Heart right ventricle (tissue), 16 donors: Measurements from ENCODE around the gene TRIM17. TPM values are rescaled to one million over a fixed set of nuclear protein-coding genes. Genes with fewer than 3 reads are reported as not detected.
A peak's percentile ranks its signal among the peaks of the same experiment; 100 is the strongest.

Experiments
- ATAC-seq, 8 donors: fragments of 200-7000 bp; cut with Tn5 transposase; one replicate each; pipeline ENCODE4 v1.9.1; 2020; ENCODE audit warnings: mild to moderate bottlenecking in 8 of 8, moderate library complexity in 8 of 8, moderate number of reproducible peaks in 1 of 8
- DNase-seq, 2 donors: peaks; one replicate each; pipeline ENCODE4 v3.0.0-alpha.2; 2020
- H3K27ac ChIP-seq, 10 donors: fragments of 200-600 bp; sonication (generic) in 2 of 10; one replicate each; pipeline versions ENCODE4 v1.5.0 to v1.8.0; 2020 to 2022; ENCODE audit warnings: mild to moderate bottlenecking in 3 of 10
- H3K27me3 ChIP-seq, 7 donors: fragments of 200-600 bp; one replicate each; pipeline ENCODE4 v1.8.0; 2021 to 2022; ENCODE audit warnings: mild to moderate bottlenecking in 2 of 7
- H3K36me3 ChIP-seq, 9 donors: fragments of 200-600 bp; sonication (generic) in 1 of 9; one replicate each; pipeline versions ENCODE4 v1.5.0 to v1.8.0; 2020 to 2022; ENCODE audit warnings: mild to moderate bottlenecking in 2 of 9
- H3K4me1 ChIP-seq, 9 donors: fragments of 200-600 bp; sonication (generic) in 1 of 9; one replicate each; pipeline versions ENCODE4 v1.5.0 to v1.8.0; 2020 to 2022; ENCODE audit warnings: mild to moderate bottlenecking in 4 of 9
- H3K4me3 ChIP-seq, 10 donors: fragments of 200-600 bp; sonication (generic) in 2 of 10; one replicate each; pipeline versions ENCODE4 v1.5.0 to v1.8.0; 2020 to 2022; ENCODE audit warnings: mild to moderate bottlenecking in 7 of 10, moderate library complexity in 2 of 10
- H3K9me3 ChIP-seq, 11 donors: fragments of 200-600 bp in 10 of 11; sonication (generic) in 2 of 11; one replicate each; pipeline versions ENCODE4 v1.5.0 to v1.8.0; 2013 to 2022; ENCODE audit warnings: mild to moderate bottlenecking in 2 of 11, control low read depth in 1 of 11, moderate library complexity in 1 of 11
- CTCF ChIP-seq, 9 donors: fragments of 200-600 bp; sonication (generic) in 2 of 9; IDR thresholded peaks; one replicate each; pipeline versions ENCODE4 v1.5.0 to v1.8.0; 2021 to 2022; ENCODE audit warnings: antibody characterized with exemption in 9 of 9, mild to moderate bottlenecking in 5 of 9, moderate library complexity in 1 of 9
- WGBS, 2 donors: extraction: QIAGEN DNeasy Blood & Tissue Kit; methylation state at CpG; one replicate each; pipeline ENCODE4 v1.1.7; 2013; ENCODE audit warnings: inconsistent platforms in 1 of 2; 5-methylcytosine and 5-hydroxymethylcytosine counted together
- intact Hi-C, 10 donors: fragments of 100-400 bp; cut with DNase I; formaldehyde crosslinking; loops; one replicate each; pipeline versions ENCODE4 v1.11.1 to v1.14.2; 2022
- polyA plus RNA-seq, 2 donors: library from polyadenylated mRNA; stranded (reverse); fragments of 200-250 nt; gene quantifications; one replicate each; pipeline ENCODE4 v1.2.3, GENCODE V29; 2013
- total RNA-seq, 10 donors: library from RNA; stranded (reverse); fragmentation: NEBNext Ultra II Directional in 3 of 10; extraction: Animal tissue kit (Norgen Biotek cat#: 25700) in 3 of 10; gene quantifications; one replicate each; pipeline versions ENCODE4 v1.2.1 to v1.2.4, GENCODE V29; 2021 to 2023
- donor health status: Arrhythmogenic right ventricular cardiomyopathy.
- donor health status: ischemic (EF 13 %, LVEDD 7.1; RV severe dilation, severe dysfunction).
- donor health status: healthy with polysubstance abuse.
- donor health status: DM: no; HTN: yes; CAD: no.
- donor health status: DM: no; HTN: no; CAD: no.
- donor health status: ischemic (EF 25% LVEDD 6.9; RV normal size, moderate dysfunction).
- donor health status: ischemic (EF 25% LVEDD 5.7; RV mildly dilated, moderate dysfunction).
- donor health status: healthy.
- donor health status: DM: yes; HTN: yes; CAD: no.
- donor health status: Ischemic cardiomyopathy.
- donor health status: ischemic (EF 35%, LVEDD 5.7; RV mildly dilated, moderate dysfunction).
- donor health status: nonischemic (EF 11% LVEDD 7.7; RV severe dilation, severe dysfunction).
- donor health status: DM: yes; HTN: yes; CAD: no.
- donor health status: PGD.
- donor health status: ischemic (EF 29% LVEDD 5.4; RV normal size, mild dysfunction).
- donor health status: nonischemic (EF 23%, LVEDD 6.1; RV moderate dilation, normal function).

Gene TRIM17
- total and polyA plus RNA-seq, 12 donors = 0.14 to 0.44 (median 0.34) TPM; not detected in 3

GRCh38 chr1:228460821-228461220, 44.2 kb upstream of the TRIM17 start:
- Histone ChIP-seq H3K27ac (no peak overlapping the region), H3K4me3 (no peak overlapping the region), H3K9me3 (no peaks in the 10 kb centered on the region), H3K27me3 (peaks cover 0 to 82% (median 63%) of the 10 kb centered on the region in 7 donors), H3K36me3 (no peaks in the 10 kb centered on the region), H3K4me1 (peaks cover 3 to 65% (median 47%) of the 10 kb centered on the region in 9 donors)
- DNase-seq (no peak), ATAC-seq (no peak)
- intact Hi-C loops = no loop called here
- TF ChIP-seq CTCF (IDR thresholded peaks at IDR 0.05) = no peak
- 84 to 87% methylated on average over 2 of the region's 2 CpGs for WGBS, 2 donors

- H3K4me1 ChIP-seq = peaks cover 3 to 61% (median 45%) of the 10 kb centered on the region in 9 donors
These were observed 42.7 kb upstream of the TRIM17 start for GRCh38 chr1:228459091-228459993.

GRCh38 chr1:228457396-228458176, 40.9 kb upstream of the TRIM17 start:
- H3K36me3 ChIP-seq = peaks cover 0 to 7% (median 0%) of the 10 kb centered on the region in 9 donors
- peak overlapping the region; percentile 44 to 77 (median 62) for H3K4me3 ChIP-seq
- 0 to 1% methylated on average over 74 of the region's 74 CpGs for WGBS, 2 donors
- peak in 7 of 9 donors; percentile 25 to 58 (median 43) for TF ChIP-seq CTCF (IDR thresholded peaks at IDR 0.05)
- H3K27me3 ChIP-seq = peaks cover 0 to 50% (median 33%) of the 10 kb centered on the region in 7 donors
- peaks cover 3 to 56% (median 36%) of the 10 kb centered on the region in 9 donors for H3K4me1 ChIP-seq
- peak; percentile 84 to 93 for DNase-seq
- peak; percentile 94 to 97 (median 95) for ATAC-seq
- peak overlapping the region; percentile 55 to 93 (median 86) for H3K27ac ChIP-seq
- H3K9me3 ChIP-seq = no peaks in the 10 kb centered on the region
- intact Hi-C loops = loop anchor here in 1 of 10 donors (2.0 kb wide), 1 partner anchor 29 kb away; the partner anchor contains the start of gene RNF187

More at GRCh38 chr1:228459091-228459993, 42.7 kb upstream of the TRIM17 start:
- DNase-seq = peak; percentile 34 to 58
- peak; percentile 35 to 73 (median 67) for TF ChIP-seq CTCF (IDR thresholded peaks at IDR 0.05)
- Histone ChIP-seq H3K27me3 (peaks cover 0 to 68% (median 49%) of the 10 kb centered on the region in 7 donors), H3K36me3 (peaks cover 0 to 6% (median 0%) of the 10 kb centered on the region in 9 donors), H3K27ac (peak overlapping the region in 7 of 10 donors; percentile 80 to 93 (median 87)), H3K4me3 (peak overlapping the region in 9 of 10 donors; percentile 44 to 77 (median 65)), H3K9me3 (no peaks in the 10 kb centered on the region)
- peak in 6 of 8 donors; percentile 30 to 46 (median 36) for ATAC-seq
- 7 to 8% methylated on average over 41 of the region's 41 CpGs for WGBS, 2 donors
- intact Hi-C loops = no loop called here

GRCh38 chr1:228457017-228457395, 40.3 kb upstream of the TRIM17 start:
- peaks cover 0 to 44% (median 27%) of the 10 kb centered on the region in 7 donors for H3K27me3 ChIP-seq
- WGBS, 2 donors = 7 to 13% methylated on average over 13 of the region's 13 CpGs
- H3K4me1 ChIP-seq = peaks cover 3 to 56% (median 36%) of the 10 kb centered on the region in 9 donors
- intact Hi-C loops = loop anchor here in 1 of 10 donors (2.0 kb wide), 1 partner anchor 30 kb away; the partner anchor contains the start of gene RNF187
- ATAC-seq (peak; percentile 1 to 28 (median 14)), DNase-seq (no peak)
- peak overlapping the region; percentile 44 to 77 (median 62) for H3K4me3 ChIP-seq
- no peak for TF ChIP-seq CTCF (IDR thresholded peaks at IDR 0.05)
- H3K27ac ChIP-seq = peak overlapping the region; percentile 55 to 93 (median 86)
- H3K9me3 ChIP-seq = no peaks in the 10 kb centered on the region
- peaks cover 0 to 7% (median 0%) of the 10 kb centered on the region in 9 donors for H3K36me3 ChIP-seq
